ENCODE results near the gene SLITRK1.

GRCh38 chr13:83881140-83881684 is 1.1 kb downstream of the SLITRK1 start:
- TF ChIP-seq, protein P1, sequence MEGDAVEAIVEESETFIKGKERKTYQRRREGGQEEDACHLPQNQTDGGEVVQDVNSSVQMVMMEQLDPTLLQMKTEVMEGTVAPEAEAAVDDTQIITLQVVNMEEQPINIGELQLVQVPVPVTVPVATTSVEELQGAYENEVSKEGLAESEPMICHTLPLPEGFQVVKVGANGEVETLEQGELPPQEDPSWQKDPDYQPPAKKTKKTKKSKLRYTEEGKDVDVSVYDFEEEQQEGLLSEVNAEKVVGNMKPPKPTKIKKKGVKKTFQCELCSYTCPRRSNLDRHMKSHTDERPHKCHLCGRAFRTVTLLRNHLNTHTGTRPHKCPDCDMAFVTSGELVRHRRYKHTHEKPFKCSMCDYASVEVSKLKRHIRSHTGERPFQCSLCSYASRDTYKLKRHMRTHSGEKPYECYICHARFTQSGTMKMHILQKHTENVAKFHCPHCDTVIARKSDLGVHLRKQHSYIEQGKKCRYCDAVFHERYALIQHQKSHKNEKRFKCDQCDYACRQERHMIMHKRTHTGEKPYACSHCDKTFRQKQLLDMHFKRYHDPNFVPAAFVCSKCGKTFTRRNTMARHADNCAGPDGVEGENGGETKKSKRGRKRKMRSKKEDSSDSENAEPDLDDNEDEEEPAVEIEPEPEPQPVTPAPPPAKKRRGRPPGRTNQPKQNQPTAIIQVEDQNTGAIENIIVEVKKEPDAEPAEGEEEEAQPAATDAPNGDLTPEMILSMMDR (IDR thresholded peaks at IDR 0.05), result no peak
- no peak for TF ChIP-seq POLR2A (IDR thresholded peaks at IDR 0.05)
